Tibial artery (tissue), 4 donors: Measurements from ENCODE around the gene EDIL3.

ENCODE experiments used
- DNase-seq, 2 donors: peaks; one replicate each; pipeline ENCODE4 v3.0.0-alpha.2; 2019
- H3K27ac ChIP-seq, 2 donors: fragments of 200-600 bp; sonication (generic) in 1 of 2; 1 replicate in 1 of 2; 2 replicates in 1 of 2; pipeline ENCODE4 v1.5.1; 2018 to 2019; ENCODE audit warnings: mild to moderate bottlenecking in 1 of 2
- H3K27me3 ChIP-seq, 2 donors: fragments of 200-600 bp; sonication (generic) in 1 of 2; one replicate each; pipeline versions ENCODE4 v1.5.1 to v1.6.0; 2016 to 2019
- H3K36me3 ChIP-seq, 3 donors: fragments of 200-600 bp; sonication (generic) in 2 of 3; one replicate each; pipeline ENCODE4 v1.5.1; 2016 to 2019; ENCODE audit warnings: mild to moderate bottlenecking in 2 of 3
- H3K4me1 ChIP-seq, 4 donors: fragments of 200-600 bp; sonication (generic) in 2 of 4; 1 replicate in 3 of 4; 2 replicates in 1 of 4; pipeline ENCODE4 v1.5.1; 2016 to 2019
- H3K4me3 ChIP-seq, 2 donors: fragments of 200-600 bp; sonication (generic) in 1 of 2; 1 replicate in 1 of 2; 2 replicates in 1 of 2; pipeline ENCODE4 v1.5.1; 2018 to 2019; ENCODE audit warnings: mild to moderate bottlenecking in 2 of 2
- H3K9me3 ChIP-seq, 3 donors: fragments of 200-600 bp; sonication (generic) in 1 of 3; one replicate each; pipeline ENCODE4 v1.5.1; 2016 to 2019
- CTCF ChIP-seq, 2 experiments: fragments of 200-600 bp in 1 of 2; fragments of 450-650 bp in 1 of 2; IDR thresholded peaks; one replicate each; pipeline ENCODE4 v1.5.1; 2017 to 2019; ENCODE audit warnings: antibody characterized with exemption in 2 of 2, mild to moderate bottlenecking in 1 of 2, moderate library complexity in 1 of 2
- intact Hi-C: fragments of 100-400 bp; cut with DNase I; formaldehyde crosslinking; loops from one replicate; pipeline ENCODE4 v1.15.0; 2023; ENCODE audit warnings: low total_unique reads

EDIL3 gene

DNA sequence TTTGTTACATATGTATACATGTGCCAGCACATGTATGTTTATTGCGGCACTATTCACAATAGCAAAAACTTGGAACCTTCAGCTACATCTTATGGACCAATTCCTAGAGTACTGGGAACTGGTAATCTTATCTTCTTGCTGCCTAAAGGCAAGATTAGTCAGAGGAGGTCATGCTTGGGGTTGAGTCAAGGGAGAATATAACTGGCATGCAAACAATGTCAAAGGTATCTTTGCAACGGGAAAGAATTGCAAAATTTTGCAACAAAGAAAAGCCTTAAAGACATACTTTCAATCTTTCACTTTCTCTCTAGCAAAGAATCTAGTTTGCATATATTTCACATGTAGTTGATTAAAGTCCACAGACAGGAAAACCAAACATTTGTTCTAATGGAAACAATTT, 145.2 kb downstream of the EDIL3 start:
- no peak for TF ChIP-seq CTCF (IDR thresholded peaks at IDR 0.05)
- intact Hi-C loops: no loop called here
- H3K4me3 ChIP-seq: no peak overlapping the region
- H3K36me3 ChIP-seq: no peaks in the 10 kb centered on the region
- H3K27me3 ChIP-seq: no peaks in the 10 kb centered on the region
- no peak overlapping the region for H3K27ac ChIP-seq
- no peaks in the 10 kb centered on the region for H3K9me3 ChIP-seq
- H3K4me1 ChIP-seq: peaks cover 0 to 20% (median 3%) of the 10 kb centered on the region in 4 donors
- no peak for DNase-seq

GRCh38 chr5:84237126-84237525, 147.6 kb downstream of the EDIL3 start:
- DNase-seq: no peak
- Histone ChIP-seq H3K9me3 (no peaks in the 10 kb centered on the region), H3K27me3 (no peaks in the 10 kb centered on the region), H3K27ac (no peak overlapping the region), H3K4me3 (no peak overlapping the region), H3K4me1 (peaks cover 0 to 25% (median under 1%) of the 10 kb centered on the region in 4 donors), H3K36me3 (no peaks in the 10 kb centered on the region)
- intact Hi-C loops: no loop called here
- no peak for TF ChIP-seq CTCF (IDR thresholded peaks at IDR 0.05)

DNA sequence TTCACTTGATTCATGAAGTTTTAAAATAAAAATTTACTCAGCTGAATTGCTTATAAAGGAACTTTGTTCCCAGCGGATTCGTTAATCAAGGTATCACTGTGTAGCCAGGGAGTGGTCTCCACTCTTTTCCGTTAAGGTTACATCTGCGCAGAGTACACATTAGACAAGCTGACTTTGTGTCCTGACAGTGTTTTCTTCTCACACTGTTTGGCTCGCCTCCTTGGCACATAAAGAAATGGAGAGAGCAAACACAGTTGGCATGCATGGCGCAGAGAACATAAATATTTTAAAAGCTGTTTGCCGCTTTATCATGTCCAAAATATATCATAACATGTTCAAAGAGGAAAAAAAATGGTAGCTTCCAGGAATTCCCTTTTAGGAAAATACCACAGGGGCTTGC, 153.2 kb downstream of the EDIL3 start:
- no peak overlapping the region for H3K27ac ChIP-seq
- no peak for TF ChIP-seq CTCF (IDR thresholded peaks at IDR 0.05)
- intact Hi-C loops: no loop called here
- no peaks in the 10 kb centered on the region for H3K9me3 ChIP-seq
- no peaks in the 10 kb centered on the region for H3K36me3 ChIP-seq
- peaks cover 0 to 19% (median 2%) of the 10 kb centered on the region in 4 donors for H3K4me1 ChIP-seq
- no peaks in the 10 kb centered on the region for H3K27me3 ChIP-seq
- DNase-seq: no peak
- H3K4me3 ChIP-seq: no peak overlapping the region

- Histone ChIP-seq H3K4me3 (no peak overlapping the region), H3K27me3 (no peaks in the 10 kb centered on the region), H3K36me3 (no peaks in the 10 kb centered on the region), H3K27ac (no peak overlapping the region), H3K4me1 (peaks cover 0 to 19% (median 2%) of the 10 kb centered on the region in 4 donors), H3K9me3 (no peaks in the 10 kb centered on the region)
- no peak for DNase-seq
- intact Hi-C loops: no loop called here
- no peak for TF ChIP-seq CTCF (IDR thresholded peaks at IDR 0.05)
Measured at GRCh38 chr5:84229045-84229444, 155.6 kb downstream of the EDIL3 start.

GRCh38 chr5:84228266-84228665, 156.4 kb downstream of the EDIL3 start:
- TF ChIP-seq CTCF (IDR thresholded peaks at IDR 0.05): no peak
- peaks cover 0 to 19% (median 2%) of the 10 kb centered on the region in 4 donors for H3K4me1 ChIP-seq
- intact Hi-C loops: no loop called here
- H3K4me3 ChIP-seq: no peak overlapping the region
- H3K27me3 ChIP-seq: no peaks in the 10 kb centered on the region
- no peak overlapping the region for H3K27ac ChIP-seq
- no peaks in the 10 kb centered on the region for H3K36me3 ChIP-seq
- DNase-seq: no peak
- H3K9me3 ChIP-seq: no peaks in the 10 kb centered on the region

GRCh38 chr5:84227236-84227635, 157.4 kb downstream of the EDIL3 start:
- intact Hi-C loops: no loop called here
- no peak overlapping the region for H3K27ac ChIP-seq

More at GRCh38 chr5:84227236-84227635, 157.4 kb downstream of the EDIL3 start:
- DNase-seq: no peak
- Histone ChIP-seq H3K27me3 (no peaks in the 10 kb centered on the region), H3K9me3 (no peaks in the 10 kb centered on the region), H3K4me1 (peaks cover 0 to 10% (median 2%) of the 10 kb centered on the region in 4 donors), H3K36me3 (no peaks in the 10 kb centered on the region), H3K4me3 (no peak overlapping the region)
- TF ChIP-seq CTCF (IDR thresholded peaks at IDR 0.05): no peak
